ENCODE data around the gene ARHGAP15.

GRCh38 chr2:143157418-143157817 lies 28.2 kb downstream of the ARHGAP15 start:
- TF ChIP-seq CTCF (IDR thresholded peaks at IDR 0.05) (no peak), POLR2A (IDR thresholded peaks at IDR 0.05) (no peak)
